ENCODE results near the gene SH2D4B.

The SH2D4B gene

GRCh38 chr10:80646366-80646765 lies 108.7 kb downstream of the SH2D4B start:
- no peak for DNase-seq (ENCODE audit: low read depth)

DNA sequence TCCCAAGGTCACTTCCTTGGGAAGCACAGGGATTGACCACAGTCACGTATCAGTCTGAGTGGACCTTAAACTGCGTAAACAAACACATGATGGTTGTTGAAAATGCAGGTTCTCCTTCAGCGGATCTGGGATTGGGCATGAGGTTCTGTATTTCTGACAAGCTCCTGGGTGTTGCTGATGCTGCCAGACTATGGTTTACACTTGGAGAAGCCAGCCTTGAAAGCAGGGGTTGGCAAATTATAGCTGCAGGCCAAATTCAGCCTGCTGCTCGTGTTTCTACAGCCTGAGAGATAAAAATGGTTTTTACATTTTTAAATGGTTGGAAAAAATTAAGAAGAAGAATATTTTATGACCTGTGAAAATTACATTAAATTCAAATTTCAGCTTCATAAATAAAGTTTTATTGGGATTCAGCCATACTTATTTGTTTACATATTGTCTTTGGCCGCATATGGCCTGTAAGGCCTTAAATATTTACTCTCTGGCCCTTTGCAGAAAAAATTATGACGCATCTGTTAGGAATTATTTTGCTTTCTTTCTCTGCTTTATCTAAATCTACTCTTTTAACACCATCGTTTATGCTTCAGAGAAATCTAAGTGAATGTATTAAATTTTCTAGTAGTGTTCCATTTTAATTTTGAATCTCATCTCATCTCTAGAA lies 109.6 kb downstream of the SH2D4B start:
- no peak for DNase-seq (ENCODE audit: low read depth)

DNA sequence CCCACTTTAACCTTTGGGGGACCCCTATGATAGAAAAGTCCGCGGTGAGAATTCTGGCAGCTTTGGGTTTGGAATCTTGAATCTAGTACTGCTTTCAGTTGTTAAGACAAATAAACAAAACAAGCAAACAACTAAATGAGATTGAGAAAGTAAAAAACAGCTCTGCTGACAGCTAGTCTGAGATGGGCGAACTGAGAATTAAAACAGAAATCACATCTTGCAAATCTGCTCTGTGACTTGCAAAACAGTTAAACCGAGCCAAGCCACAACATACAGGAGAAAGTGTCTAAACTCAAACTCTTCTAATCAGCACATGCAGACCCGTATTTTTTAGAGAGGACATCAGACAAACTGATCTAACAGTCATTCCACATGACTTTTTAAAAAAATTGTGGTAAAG lies 110.4 kb downstream of the SH2D4B start:
- no peak for DNase-seq (ENCODE audit: low read depth)

DNA sequence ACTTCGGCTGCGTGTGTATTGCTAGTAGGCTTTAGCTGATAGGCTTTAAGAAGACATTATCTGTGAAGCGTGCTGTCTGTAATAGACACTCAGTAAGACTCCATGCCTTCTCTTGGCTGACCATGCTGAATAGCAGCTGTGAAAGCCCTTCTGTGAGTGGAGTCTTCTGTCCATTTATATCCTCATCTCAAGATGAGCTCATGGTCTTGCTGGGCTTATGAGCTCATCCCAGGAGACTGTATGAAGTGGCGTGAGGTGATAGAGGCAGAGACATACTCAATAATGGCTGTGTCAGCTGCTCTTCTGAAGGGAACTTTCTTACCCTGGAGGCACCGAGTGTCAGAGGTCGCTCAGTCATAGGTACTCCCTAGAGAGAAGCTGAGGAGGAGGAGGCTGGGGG lies 111.5 kb downstream of the SH2D4B start:
- no peak for DNase-seq (ENCODE audit: low read depth)

- DNase-seq (ENCODE audit: low read depth): no peak
Observed at GRCh38 chr10:80655898-80656297, 118.2 kb downstream of the SH2D4B start.

DNA sequence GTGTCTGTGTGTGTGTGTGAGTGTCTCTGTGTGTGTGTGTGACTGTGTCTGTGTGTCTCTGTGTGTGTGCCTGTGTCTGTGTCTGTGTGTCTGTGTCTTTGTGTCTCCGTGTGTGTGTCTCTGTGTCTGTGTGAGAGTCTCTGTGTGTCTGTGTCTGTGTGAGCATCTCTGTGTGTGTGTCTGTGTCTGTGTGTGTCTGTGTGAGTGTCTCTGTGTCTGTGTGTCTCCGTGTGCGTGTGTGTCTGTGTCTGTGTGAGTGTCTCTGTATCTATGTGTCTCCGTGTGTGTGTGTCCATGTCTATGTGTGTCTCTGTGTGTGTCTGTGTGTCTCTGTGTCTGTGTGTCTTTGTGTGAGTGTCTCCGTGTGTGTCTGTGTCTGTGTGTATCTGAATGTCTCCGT lies 120.4 kb downstream of the SH2D4B start:
- no peak for DNase-seq (ENCODE audit: low read depth)

- no peak for DNase-seq (ENCODE audit: low read depth)
Observed at GRCh38 chr10:80659289-80659688, 121.6 kb downstream of the SH2D4B start.

DNA sequence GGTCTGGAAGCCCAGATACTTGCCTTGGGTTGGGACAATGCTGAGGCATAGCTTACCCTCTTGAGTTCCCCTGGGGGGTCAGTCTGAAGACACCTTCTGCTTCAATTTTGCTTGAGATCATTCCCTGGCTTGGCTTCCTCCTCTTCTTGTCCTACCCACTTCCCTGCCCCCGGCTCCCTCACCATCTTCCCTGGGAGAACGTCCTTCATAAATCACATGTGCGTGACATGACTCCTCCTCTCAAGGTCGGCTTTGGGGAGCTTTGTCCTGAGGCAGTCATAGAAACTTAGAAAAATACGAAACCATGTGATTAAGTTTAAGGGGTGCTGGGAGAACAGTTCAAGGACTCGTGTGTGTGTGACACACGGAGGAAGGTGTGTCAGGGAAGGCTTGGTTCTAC lies 122.6 kb downstream of the SH2D4B start:
- DNase-seq (ENCODE audit: low read depth): no peak

DNA sequence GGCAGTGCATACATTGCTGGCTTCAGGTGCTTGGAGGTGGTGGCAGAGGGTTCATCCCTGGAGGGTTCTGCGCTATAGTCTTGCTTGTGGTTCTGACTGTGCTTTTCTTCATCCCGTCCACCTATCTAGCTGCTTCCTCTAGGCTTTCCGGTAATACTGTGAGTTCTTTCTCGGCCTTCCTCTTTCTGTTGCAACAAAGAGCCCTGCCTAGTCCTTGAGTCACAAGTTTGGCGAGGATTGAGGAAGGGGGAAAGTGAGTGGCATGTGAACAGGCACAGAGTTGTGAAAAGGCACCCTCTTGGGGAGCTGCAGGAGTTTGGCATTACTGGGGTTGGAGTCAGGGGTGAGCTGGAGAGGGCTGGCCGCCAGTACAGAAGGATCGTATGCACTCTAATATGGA lies 123.0 kb downstream of the SH2D4B start:
- DNase-seq (ENCODE audit: low read depth): no peak

DNA sequence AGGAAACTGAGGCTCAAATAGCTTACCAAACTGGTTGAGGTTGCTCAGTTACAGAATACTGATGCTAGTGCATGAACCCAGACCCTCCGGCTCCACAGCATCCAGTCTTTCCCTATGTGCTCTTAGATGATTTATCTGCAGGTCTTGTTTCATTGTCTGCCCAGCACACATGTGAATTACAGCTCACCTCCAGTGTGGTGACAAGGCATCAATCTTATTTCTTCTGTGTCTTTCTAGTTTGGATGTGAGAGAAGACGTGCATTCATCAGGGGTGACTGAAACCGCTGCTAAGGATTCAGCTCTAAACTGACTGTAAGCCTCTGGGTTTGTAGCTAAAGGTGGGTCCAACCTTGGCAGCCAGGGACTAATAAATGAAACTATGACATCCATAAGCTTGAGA lies 123.8 kb downstream of the SH2D4B start:
- no peak for DNase-seq (ENCODE audit: low read depth)

GRCh38 chr10:80662429-80663261 lies 124.9 kb downstream of the SH2D4B start:
- peak; percentile 63 for DNase-seq (ENCODE audit: low read depth)

DNA sequence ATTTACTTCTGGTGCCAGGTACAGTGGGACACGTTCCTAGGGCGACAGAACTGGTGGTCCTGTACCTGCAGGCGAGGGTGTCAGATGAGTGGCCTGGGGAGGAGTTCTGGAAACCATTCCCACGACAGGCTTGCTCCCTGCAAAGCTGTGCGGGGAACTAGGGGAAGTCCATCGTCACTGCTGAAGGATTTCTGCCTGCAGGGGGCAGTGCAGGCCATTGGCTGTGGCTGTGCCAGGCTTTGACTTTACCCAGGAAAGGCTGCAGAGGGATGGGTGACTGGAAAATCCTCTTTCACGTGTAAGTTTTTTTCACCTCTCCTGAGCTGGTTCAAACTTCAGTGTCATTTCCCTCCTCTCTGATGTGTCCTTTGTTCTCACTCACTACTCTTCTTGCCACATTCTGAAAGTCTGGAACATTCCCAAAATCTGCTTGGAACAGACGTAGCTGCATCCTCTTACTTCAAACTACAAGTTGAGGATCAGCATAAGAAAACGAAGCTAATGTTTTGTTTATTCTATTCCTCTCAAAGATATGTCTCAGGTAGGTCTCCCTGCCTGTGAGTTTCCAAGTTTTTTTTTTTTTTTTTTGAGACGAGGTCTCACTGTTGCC lies 126.5 kb downstream of the SH2D4B start:
- DNase-seq (ENCODE audit: low read depth): peak; percentile 48

- no peak for DNase-seq (ENCODE audit: low read depth)
Observed at GRCh38 chr10:80669485-80669884, 131.8 kb downstream of the SH2D4B start.

DNA sequence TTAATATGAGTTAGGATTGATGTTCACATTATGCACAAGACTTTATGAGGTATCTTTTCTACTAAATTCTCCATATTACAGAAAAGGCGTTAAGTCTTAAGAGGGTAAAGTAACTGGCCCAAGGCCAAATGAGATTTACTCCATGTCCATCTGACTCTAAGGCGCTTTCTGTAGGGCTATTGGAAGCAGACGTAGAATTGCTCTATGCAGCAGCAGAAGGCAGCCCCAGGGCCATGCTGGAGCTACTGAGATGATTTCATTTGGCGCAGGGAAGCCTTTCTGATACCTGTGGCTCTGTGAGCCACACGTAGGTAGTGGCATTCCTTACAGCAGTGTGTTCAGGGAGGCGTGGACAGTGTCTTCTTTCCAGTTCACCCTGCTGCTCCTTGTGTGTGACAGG lies 133.1 kb downstream of the SH2D4B start:
- no peak for DNase-seq (ENCODE audit: low read depth)

GRCh38 chr10:80671847-80672246 lies 134.1 kb downstream of the SH2D4B start:
- no peak for DNase-seq (ENCODE audit: low read depth)

GRCh38 chr10:80672613-80673012 lies 134.9 kb downstream of the SH2D4B start:
- no peak for DNase-seq (ENCODE audit: low read depth)

DNA sequence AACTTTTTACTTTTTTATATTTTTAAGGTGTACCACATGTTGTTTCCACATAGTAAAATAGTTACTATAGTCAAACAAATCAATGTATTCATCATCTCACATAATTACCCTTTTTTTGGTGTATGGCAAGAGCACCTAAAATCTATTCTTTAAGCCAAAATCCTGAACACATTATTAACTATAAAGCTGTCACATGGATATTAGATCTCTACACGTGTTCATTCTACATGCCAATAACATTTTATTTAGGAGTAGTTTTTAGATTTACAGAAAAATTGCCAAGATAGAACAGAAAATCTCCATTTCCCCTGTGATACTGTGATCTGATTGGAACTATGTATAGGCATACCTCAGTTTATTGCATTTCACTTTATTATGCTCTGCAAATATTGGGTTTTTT lies 137.1 kb downstream of the SH2D4B start:
- no peak for DNase-seq (ENCODE audit: low read depth)

- no peak for DNase-seq (ENCODE audit: low read depth)
Observed at GRCh38 chr10:80681142-80681541, 143.4 kb downstream of the SH2D4B start.

- no peak for DNase-seq (ENCODE audit: low read depth)
Observed at GRCh38 chr10:80684259-80684658, 146.6 kb downstream of the SH2D4B start.

GRCh38 chr10:80685355-80685754 lies 147.7 kb downstream of the SH2D4B start:
- DNase-seq (ENCODE audit: low read depth): no peak

DNA sequence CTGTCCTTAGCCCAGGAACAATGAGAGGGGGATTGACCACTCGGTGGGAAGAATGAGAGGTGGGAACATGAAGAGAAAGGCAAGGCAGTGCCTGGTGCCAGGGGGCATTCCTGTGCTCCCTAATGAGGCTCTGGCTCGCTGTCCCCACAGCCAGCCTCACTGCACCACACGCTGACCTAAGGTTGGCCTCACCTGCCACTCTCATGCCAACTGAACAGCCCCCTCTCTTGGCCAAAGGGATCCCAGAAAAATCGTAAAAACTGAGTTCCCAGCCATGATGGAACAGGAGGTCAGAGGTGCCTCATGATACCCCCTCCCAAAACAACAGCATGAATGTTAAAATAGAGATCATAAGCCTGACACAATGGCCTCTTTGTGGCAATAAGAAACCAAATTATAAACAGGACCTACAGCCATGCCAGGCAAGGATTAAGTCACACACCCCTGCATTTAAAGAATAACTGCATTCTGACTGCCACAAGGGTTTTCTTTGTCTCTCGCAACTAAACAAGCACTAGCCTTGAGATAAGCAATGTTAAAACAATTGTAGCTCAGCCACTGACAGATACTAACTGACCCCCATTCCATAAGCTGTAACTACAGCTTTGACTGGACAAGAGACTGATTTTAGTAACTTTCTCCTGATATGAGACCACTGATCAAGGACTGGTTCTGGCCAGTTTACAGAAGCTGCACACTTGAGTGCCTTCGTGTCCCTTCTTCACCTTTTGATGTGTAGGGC lies 149.2 kb downstream of the SH2D4B start:
- DNase-seq (ENCODE audit: low read depth): no peak

DNA sequence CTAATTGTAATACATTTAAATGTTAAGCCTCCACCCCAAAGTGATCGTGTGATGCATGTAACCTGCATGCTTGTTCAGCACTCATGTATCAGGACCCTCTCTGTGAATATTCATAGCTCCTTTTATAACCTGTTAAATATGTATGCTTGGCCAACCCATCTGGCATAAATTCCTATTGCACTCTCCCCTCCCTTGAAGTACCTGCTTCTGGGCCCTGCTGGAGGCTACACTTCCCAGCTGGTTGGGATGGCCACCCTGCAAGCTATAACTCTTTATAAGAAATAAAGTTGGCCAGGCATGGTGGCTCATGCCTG lies 149.7 kb downstream of the SH2D4B start:
- no peak for DNase-seq (ENCODE audit: low read depth)

DNA sequence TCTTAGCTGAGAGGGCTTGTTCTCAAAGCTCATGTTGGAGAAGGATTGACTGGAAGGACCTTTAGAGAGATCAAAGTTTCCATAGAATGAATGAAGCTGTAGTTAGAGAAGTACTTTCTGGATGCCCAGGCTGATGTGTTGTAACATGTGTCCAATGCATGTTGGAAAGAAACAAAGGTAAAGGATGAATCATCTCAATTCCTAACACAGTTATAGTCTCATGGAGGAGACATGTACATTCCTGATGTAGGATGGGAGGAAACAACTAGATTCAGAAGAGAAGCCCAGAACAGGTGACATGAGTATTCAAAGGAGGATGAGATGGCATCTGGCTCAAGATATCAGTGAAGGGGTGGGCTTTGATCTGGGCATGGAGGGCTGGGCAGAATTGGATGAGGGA lies 152.7 kb downstream of the SH2D4B start:
- no peak for DNase-seq (ENCODE audit: low read depth)

Measured in activated T-cell treated with anti-CD3 and anti-CD28 coated beads for 48 hours (primary cell).